Colonic mucosa (tissue), 4 donors: ENCODE data around the gene CCL23. TPM values are rescaled to one million over a fixed set of nuclear protein-coding genes. Genes with fewer than 3 reads are reported as not detected.

ENCODE experiments used
- DNase-seq: peaks from one replicate; pipeline ENCODE4 v3.0.0-alpha.2; 2020
- H3K27ac ChIP-seq: fragments of 200-600 bp; one replicate; pipeline ENCODE4 v1.8.0; 2021
- H3K27me3 ChIP-seq: fragments of 200-600 bp; one replicate; pipeline ENCODE4 v1.8.0; 2021
- H3K36me3 ChIP-seq: fragments of 200-600 bp; one replicate; pipeline ENCODE4 v1.8.0; 2021
- H3K4me1 ChIP-seq: fragments of 200-600 bp; one replicate; pipeline ENCODE4 v1.8.0; 2021; ENCODE audit warnings: mild to moderate bottlenecking
- H3K4me3 ChIP-seq: fragments of 200-600 bp; one replicate; pipeline ENCODE4 v1.8.0; 2021
- H3K9ac ChIP-seq, 2 donors: one replicate each; pipeline ENCODE4 v1.7.0; 2013; ENCODE audit warnings: control low read depth in 2 of 2, low read depth in 2 of 2, low read length in 2 of 2
- H3K9me3 ChIP-seq: fragments of 200-600 bp; one replicate; pipeline ENCODE4 v1.8.0; 2021
- intact Hi-C: fragments of 100-400 bp; cut with DNase I; formaldehyde crosslinking; loops from one replicate; pipeline ENCODE4 v1.14.1; 2022
- total RNA-seq, 2 donors: library from RNA; stranded (reverse); fragmentation: NEBNext Ultra II Directional in 1 of 2; extraction: Animal tissue kit (Norgen Biotek cat#: 25700) in 1 of 2; gene quantifications; one replicate each; pipeline ENCODE4 v1.2.1, GENCODE V29; 2021
- TF ChIP-seq, protein P1 (sequence below): fragments of 200-600 bp; IDR thresholded peaks from one replicate; pipeline ENCODE4 v1.8.0; 2022; ENCODE audit warnings: antibody characterized with exemption, mild to moderate bottlenecking
- donor health status: healthy.
- donor health status: DM: no; HTN: no; CAD: no.
- donor health status: DM: no; HTN: no; CAD: no.

Gene CCL23
- total RNA-seq, 2 donors from 2014 or later: 0.59 TPM; not detected in 1

DNA sequence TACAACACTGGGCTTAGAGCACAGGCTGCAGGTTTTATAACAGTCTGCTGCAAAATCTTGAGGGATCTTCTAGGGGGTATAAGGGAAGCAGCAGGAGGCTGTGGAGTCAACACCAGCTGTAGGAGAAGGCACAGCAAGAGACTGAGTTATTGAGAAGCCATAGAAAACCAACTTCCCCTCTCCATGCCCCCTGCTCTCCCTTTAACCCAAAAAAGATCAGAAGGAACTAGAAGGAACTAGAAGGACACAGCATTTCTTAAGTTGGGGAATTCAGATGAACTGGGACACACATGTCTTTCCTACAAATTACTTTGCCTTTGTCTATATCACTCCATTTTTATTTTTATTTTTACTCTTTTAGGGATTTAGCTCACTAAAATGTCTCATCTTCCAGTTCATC lies 40.1 kb upstream of the CCL23 start:
- TF ChIP-seq, protein P1, sequence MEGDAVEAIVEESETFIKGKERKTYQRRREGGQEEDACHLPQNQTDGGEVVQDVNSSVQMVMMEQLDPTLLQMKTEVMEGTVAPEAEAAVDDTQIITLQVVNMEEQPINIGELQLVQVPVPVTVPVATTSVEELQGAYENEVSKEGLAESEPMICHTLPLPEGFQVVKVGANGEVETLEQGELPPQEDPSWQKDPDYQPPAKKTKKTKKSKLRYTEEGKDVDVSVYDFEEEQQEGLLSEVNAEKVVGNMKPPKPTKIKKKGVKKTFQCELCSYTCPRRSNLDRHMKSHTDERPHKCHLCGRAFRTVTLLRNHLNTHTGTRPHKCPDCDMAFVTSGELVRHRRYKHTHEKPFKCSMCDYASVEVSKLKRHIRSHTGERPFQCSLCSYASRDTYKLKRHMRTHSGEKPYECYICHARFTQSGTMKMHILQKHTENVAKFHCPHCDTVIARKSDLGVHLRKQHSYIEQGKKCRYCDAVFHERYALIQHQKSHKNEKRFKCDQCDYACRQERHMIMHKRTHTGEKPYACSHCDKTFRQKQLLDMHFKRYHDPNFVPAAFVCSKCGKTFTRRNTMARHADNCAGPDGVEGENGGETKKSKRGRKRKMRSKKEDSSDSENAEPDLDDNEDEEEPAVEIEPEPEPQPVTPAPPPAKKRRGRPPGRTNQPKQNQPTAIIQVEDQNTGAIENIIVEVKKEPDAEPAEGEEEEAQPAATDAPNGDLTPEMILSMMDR: no peak
- H3K9ac ChIP-seq: no peak overlapping the region
- no peak for DNase-seq
- intact Hi-C loops: no loop called here
- no peaks in the 10 kb centered on the region for H3K27me3 ChIP-seq
- no peaks in the 10 kb centered on the region for H3K9me3 ChIP-seq
- no peaks in the 10 kb centered on the region for H3K4me1 ChIP-seq
- no peaks in the 10 kb centered on the region for H3K36me3 ChIP-seq
- H3K4me3 ChIP-seq: no peak overlapping the region
- no peak overlapping the region for H3K27ac ChIP-seq

DNA sequence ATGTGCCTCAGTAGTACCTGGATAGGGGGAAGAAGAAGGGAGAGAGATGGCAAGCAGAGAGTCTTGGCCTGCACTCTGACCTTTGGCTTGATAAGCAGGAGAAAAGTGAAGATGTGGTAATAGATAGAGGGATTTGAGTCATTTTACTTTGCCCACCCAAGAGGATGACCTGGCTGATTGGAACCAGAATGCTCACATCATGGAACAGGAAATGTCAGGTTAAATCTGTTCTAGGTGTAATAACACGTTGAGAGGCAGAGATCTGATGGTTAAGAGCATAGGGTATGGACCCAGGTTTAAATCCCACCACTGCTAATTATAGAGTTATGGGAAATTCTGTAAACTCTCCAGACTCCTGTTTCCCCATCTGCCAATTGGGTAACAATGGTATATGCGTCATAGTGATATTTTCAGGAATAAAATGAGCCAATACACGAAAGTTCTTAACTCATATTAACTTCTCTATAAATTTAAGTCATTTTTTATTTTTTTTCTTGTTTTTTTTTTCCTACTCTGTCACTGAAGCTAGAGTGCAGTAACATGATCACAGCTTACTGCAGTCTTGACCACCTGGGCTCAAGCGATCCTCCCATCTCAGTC lies 38.2 kb upstream of the CCL23 start:
- TF ChIP-seq, protein P1: no peak
- H3K27ac ChIP-seq: no peak overlapping the region
- intact Hi-C loops: no loop called here
- no peaks in the 10 kb centered on the region for H3K27me3 ChIP-seq
- DNase-seq: no peak
- no peak overlapping the region for H3K4me3 ChIP-seq
- no peak overlapping the region for H3K9ac ChIP-seq
- H3K36me3 ChIP-seq: no peaks in the 10 kb centered on the region
- no peaks in the 10 kb centered on the region for H3K4me1 ChIP-seq
- H3K9me3 ChIP-seq: no peaks in the 10 kb centered on the region

DNA sequence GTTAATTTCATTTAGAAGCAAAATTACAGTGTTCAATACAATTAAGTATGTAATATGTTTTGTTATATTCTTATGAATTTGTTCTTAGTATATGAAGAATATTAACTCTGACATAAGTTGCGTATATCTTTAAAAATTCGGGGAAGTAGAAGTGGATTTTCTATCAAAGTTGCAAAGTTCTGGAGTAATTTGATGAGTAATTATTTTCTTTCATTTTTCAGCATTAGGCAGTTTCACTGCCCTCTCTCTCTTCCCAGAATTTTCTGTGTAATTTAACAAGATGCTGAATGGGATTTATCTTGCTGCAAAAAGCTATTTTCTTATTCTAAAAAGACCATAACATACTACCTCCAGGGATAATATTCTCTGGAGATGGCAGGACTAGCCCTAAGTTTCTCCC lies 37.4 kb upstream of the CCL23 start:
- no peaks in the 10 kb centered on the region for H3K4me1 ChIP-seq
- no peak overlapping the region for H3K4me3 ChIP-seq
- intact Hi-C loops: no loop called here
- H3K27ac ChIP-seq: no peak overlapping the region
- no peaks in the 10 kb centered on the region for H3K36me3 ChIP-seq
- no peak for DNase-seq
- no peaks in the 10 kb centered on the region for H3K27me3 ChIP-seq
- H3K9me3 ChIP-seq: no peaks in the 10 kb centered on the region
- TF ChIP-seq, protein P1: no peak
- no peak overlapping the region for H3K9ac ChIP-seq

DNA sequence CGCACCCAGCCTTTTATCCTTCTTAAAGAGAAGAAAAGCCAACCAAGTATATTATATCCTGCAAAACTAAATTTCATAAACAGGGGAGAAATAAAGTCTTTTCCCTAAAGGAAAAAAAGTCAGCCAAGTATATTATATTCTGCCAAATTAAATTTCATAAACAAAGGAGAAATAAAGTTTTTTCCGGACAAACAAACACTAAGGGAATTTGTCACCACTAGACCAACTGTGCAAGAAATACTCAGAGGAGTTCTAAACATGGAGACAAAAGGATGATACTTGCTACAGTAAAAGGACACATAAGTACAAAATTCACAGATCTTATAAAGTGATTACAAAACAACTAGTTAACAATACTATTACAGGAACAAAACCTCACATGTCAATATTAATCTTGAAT lies 31.9 kb upstream of the CCL23 start:
- no peaks in the 10 kb centered on the region for H3K9me3 ChIP-seq
- no peak overlapping the region for H3K4me3 ChIP-seq
- H3K27me3 ChIP-seq: no peaks in the 10 kb centered on the region
- H3K36me3 ChIP-seq: no peaks in the 10 kb centered on the region
- TF ChIP-seq, protein P1: no peak
- H3K9ac ChIP-seq: no peak overlapping the region
- H3K4me1 ChIP-seq: no peaks in the 10 kb centered on the region
- intact Hi-C loops: no loop called here
- DNase-seq: no peak
- H3K27ac ChIP-seq: no peak overlapping the region

DNA sequence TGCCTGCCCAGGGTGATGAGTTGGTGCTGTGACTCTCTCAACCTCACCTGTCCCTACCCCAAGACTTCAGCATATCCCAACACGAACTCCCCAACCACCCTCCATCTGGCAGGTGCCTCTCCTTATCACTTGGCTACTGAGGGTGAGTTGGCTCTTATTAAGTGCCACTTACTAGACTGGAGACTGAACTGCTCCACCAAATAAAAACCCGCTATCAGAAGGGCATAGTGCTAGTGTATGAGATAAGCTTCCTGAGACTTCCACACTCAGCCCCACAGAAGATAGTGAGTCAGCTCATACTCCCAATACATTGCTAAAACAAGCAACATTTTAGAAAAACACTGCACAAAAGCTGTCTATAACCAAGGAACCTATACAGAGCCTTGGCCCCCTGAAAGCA lies 30.3 kb upstream of the CCL23 start:
- no peaks in the 10 kb centered on the region for H3K36me3 ChIP-seq
- no peaks in the 10 kb centered on the region for H3K4me1 ChIP-seq
- TF ChIP-seq, protein P1: no peak
- intact Hi-C loops: no loop called here
- DNase-seq: no peak
- no peak overlapping the region for H3K9ac ChIP-seq
- no peaks in the 10 kb centered on the region for H3K27me3 ChIP-seq
- no peak overlapping the region for H3K27ac ChIP-seq
- H3K9me3 ChIP-seq: no peaks in the 10 kb centered on the region
- no peak overlapping the region for H3K4me3 ChIP-seq
